Measurements from ENCODE around the gene ALG14. TPM values are rescaled to one million over a fixed set of nuclear protein-coding genes. Genes with fewer than 3 reads are reported as not detected.

The ALG14 gene
- total and polyA plus RNA-seq, 2 donors (not counting 3 experiments of a cell fraction or from before 2014, with no cell fraction given) = 2.6 to 8.6 TPM

GRCh38 chr1:95080879-95081278 is 8.1 kb upstream of the ALG14 start:
- H3K4me2 ChIP-seq (ENCODE audit: insufficient read depth, low read length) = no peak overlapping the region
- no peak for TF ChIP-seq JUN (IDR thresholded peaks at IDR 0.05; ENCODE audit: borderline replicate concordance, insufficient read depth, insufficient read length, low read depth)
- BruUV-seq (replicated peaks) = no TSS peak
- intact Hi-C loops (cut with micrococcal nuclease) = no loop called here
- no peaks in the 10 kb centered on the region for H3K9me3 ChIP-seq (replicated peaks; ENCODE audit: control insufficient read depth, insufficient read depth, low read length)
- H3K79me2 ChIP-seq (ENCODE audit: control insufficient read depth, insufficient read depth, low read length) = no peaks in the 10 kb centered on the region
- H2AFZ ChIP-seq (ENCODE audit: low read depth, low read length) = no peak overlapping the region
- no peak overlapping the region for H3K27ac ChIP-seq (ENCODE audit: insufficient read depth, low read depth, low read length)
- H3K36me3 ChIP-seq (ENCODE audit: control insufficient read depth in 2 of 2, extremely low read depth in 1 of 2, insufficient read depth in 2 of 2, low read length in 2 of 2) = no peaks in the 10 kb centered on the region
- no peaks in the 10 kb centered on the region for H3K4me1 ChIP-seq (ENCODE audit: control insufficient read depth, extremely low read depth, insufficient read depth, low read length)
- POLR2A ChIA-PET = no interaction called here
- CTCF ChIA-PET = interaction anchor here (2.1 kb wide), 1 partner anchor 8 kb away, joined by 6 read pairs; the partner anchor contains the start of gene ALG14
- H3K9me1 ChIP-seq (replicated peaks; ENCODE audit: control insufficient read depth, extremely low read depth, insufficient read depth, low read length) = no peaks in the 10 kb centered on the region
- H3K9ac ChIP-seq (replicated peaks; ENCODE audit: extremely low read depth, insufficient read depth, low read length) = no peak overlapping the region
- H3K27me3 ChIP-seq (ENCODE audit: control insufficient read depth in 2 of 2, insufficient read depth in 2 of 2, low read length in 2 of 2) = peaks cover 14 to 29% of the 10 kb centered on the region in 2 experiments
- DNase-seq (ENCODE audit: low read depth, low spot score) (no peak), FAIRE-seq (no peak)
- H4K20me1 ChIP-seq (replicated peaks; ENCODE audit: control insufficient read depth, extremely low read depth, insufficient read depth, low read length) = no peaks in the 10 kb centered on the region
- dilution Hi-C loops (cut with MboI; ENCODE audit: extremely low pct_ligation_motif_present, low sequenced_read_pairs) = no loop called here
- H3K4me3 ChIP-seq (replicated peaks in 1 of 3; ENCODE audit: insufficient read depth in 1 of 3, low read depth in 1 of 3, low read length in 3 of 3) = no peak overlapping the region

- H3K4me1 ChIP-seq (ENCODE audit: control insufficient read depth, extremely low read depth, insufficient read depth, low read length) = no peaks in the 10 kb centered on the region
- H3K27me3 ChIP-seq (ENCODE audit: control insufficient read depth in 2 of 2, insufficient read depth in 2 of 2, low read length in 2 of 2) = peaks cover 14 to 29% of the 10 kb centered on the region in 2 experiments
- DNase-seq (ENCODE audit: low read depth, low spot score) = no peak
- H3K9me1 ChIP-seq (replicated peaks; ENCODE audit: control insufficient read depth, extremely low read depth, insufficient read depth, low read length) = no peaks in the 10 kb centered on the region
- no peak overlapping the region for H3K9ac ChIP-seq (replicated peaks; ENCODE audit: extremely low read depth, insufficient read depth, low read length)
- intact Hi-C loops (cut with micrococcal nuclease) (no loop called here), dilution Hi-C loops (cut with MboI; ENCODE audit: extremely low pct_ligation_motif_present, low sequenced_read_pairs) (no loop called here)
- no peaks in the 10 kb centered on the region for H3K36me3 ChIP-seq (ENCODE audit: control insufficient read depth in 2 of 2, extremely low read depth in 1 of 2, insufficient read depth in 2 of 2, low read length in 2 of 2)
- H3K4me3 ChIP-seq (replicated peaks in 1 of 3; ENCODE audit: insufficient read depth in 1 of 3, low read depth in 1 of 3, low read length in 3 of 3) = no peak overlapping the region
- no peak overlapping the region for H3K27ac ChIP-seq (ENCODE audit: insufficient read depth, low read depth, low read length)
- FAIRE-seq = no peak
- H4K20me1 ChIP-seq (replicated peaks; ENCODE audit: control insufficient read depth, extremely low read depth, insufficient read depth, low read length) = no peaks in the 10 kb centered on the region
- H3K4me2 ChIP-seq (ENCODE audit: insufficient read depth, low read length) = no peak overlapping the region
- TF ChIP-seq POLR2A (IDR thresholded peaks at IDR 0.05; ENCODE audit: low read depth, low read length) (no peak), JUN (IDR thresholded peaks at IDR 0.05; ENCODE audit: borderline replicate concordance, insufficient read depth, insufficient read length, low read depth) (no peak), GATA2 (IDR thresholded peaks at IDR 0.05; ENCODE audit: insufficient read depth, insufficient read length, low read depth, low read length) (no peak), MAX (IDR thresholded peaks at IDR 0.05; ENCODE audit: insufficient read depth, insufficient read length) (no peak), POLR2AphosphoS5 (IDR thresholded peaks at IDR 0.05; ENCODE audit: insufficient read depth, low read depth, low read length) (no peak), EZH2 (IDR thresholded peaks at IDR 0.05; ENCODE audit: borderline replicate concordance, low read depth, low read length, severe bottlenecking) (no peak), MYC (IDR thresholded peaks at IDR 0.05; ENCODE audit: low read depth, low read length) (no peak), CTCF (IDR thresholded peaks at IDR 0.05; ENCODE audit: extremely low read depth in 1 of 2, insufficient read depth in 1 of 2, low read depth in 1 of 2, low read length in 2 of 2) (no peak), FOS (IDR thresholded peaks at IDR 0.05; ENCODE audit: borderline replicate concordance, insufficient read depth, low read length) (no peak)
- POLR2A ChIA-PET = no interaction called here
- H2AFZ ChIP-seq (ENCODE audit: low read depth, low read length) = no peak overlapping the region
- H3K9me3 ChIP-seq (replicated peaks; ENCODE audit: control insufficient read depth, insufficient read depth, low read length) = no peaks in the 10 kb centered on the region
- no TSS peak for BruUV-seq (replicated peaks)
- CTCF ChIA-PET = no interaction called here
- no peaks in the 10 kb centered on the region for H3K79me2 ChIP-seq (ENCODE audit: control insufficient read depth, insufficient read depth, low read length)
Measured at GRCh38 chr1:95080446-95080845, 7.7 kb upstream of the ALG14 start.

Measured in endothelial cell of umbilical vein (primary cell).